HG02642 (cell line): ENCODE data around the gene TMC4.
"Not testable (repeated sequence)": the region's sequence is repeated elsewhere in the genome, so short reads cannot be mapped to it uniquely, and the experiment has no call there.

Experiments used
- ATAC-seq: cut with Tn5 transposase; IDR thresholded peaks from one replicate; pipeline ENCODE4 v1.9.1; 2021; ENCODE audit warnings: mild to moderate bottlenecking; ENCODE audit not compliant: unreplicated experiment, poor library complexity

TMC4 gene

DNA sequence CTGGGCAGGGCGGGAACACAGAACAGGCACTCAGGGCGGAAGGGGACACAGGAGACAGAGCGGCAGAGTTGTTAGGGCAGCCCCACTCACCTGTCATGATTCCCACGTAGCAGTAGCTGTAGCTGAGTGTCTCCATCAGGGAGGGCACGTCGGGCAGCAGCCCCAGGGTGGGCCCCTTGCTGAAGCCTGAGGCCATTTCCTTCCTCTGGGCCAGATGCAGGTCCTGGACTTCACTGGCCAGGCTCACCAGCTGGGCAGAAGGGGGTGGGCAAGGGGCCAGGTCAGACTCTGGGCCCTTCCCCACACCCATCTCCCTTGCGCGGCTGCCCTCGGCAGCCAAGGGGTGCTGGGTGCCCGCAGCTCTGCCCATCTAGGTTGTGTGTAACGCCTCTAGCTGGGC, 10.5 kb upstream of the TMC4 start:
- no peak for ATAC-seq

DNA sequence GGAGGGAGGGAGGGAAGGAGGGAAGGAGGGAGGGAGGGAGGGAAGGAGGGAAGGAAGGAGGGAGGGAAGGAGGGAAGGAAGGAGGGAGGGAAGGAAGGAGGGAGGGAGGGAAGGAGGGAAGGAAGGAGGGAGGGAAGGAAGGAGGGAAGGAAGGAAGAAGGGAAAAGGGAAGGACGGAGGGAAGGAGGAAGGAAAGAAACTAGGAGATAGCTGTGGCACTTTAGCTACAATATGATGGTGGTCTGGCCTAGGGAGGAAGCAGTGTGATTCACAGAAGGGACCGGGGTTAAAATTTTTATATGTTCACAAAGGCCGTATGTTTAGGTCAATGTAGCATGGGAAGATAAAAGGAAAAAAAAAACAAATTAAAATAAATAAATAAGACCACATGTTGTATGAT, 8.9 kb upstream of the TMC4 start:
- not testable (repeated sequence) for ATAC-seq

DNA sequence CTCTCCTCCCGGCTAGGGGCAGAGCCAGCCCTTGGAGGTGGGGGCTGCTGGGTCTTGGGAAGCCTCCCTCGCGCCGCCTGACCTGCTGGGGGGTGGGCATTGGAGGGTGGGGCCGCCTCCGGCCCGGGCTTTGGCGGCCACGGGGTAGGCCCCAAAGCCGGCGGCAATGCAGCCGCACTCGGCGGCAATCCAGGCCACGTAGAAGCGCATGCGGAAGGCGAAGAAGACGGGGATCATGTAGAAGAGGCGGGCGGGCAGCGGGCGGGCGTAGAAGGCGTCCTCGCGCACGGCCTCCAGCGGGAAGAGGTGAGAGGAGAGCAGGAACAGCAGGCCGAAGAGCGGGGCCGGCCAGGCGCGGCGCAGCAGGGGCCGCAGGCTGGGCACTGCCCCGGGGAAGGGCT, 7.7 kb upstream of the TMC4 start:
- ATAC-seq = no peak

DNA sequence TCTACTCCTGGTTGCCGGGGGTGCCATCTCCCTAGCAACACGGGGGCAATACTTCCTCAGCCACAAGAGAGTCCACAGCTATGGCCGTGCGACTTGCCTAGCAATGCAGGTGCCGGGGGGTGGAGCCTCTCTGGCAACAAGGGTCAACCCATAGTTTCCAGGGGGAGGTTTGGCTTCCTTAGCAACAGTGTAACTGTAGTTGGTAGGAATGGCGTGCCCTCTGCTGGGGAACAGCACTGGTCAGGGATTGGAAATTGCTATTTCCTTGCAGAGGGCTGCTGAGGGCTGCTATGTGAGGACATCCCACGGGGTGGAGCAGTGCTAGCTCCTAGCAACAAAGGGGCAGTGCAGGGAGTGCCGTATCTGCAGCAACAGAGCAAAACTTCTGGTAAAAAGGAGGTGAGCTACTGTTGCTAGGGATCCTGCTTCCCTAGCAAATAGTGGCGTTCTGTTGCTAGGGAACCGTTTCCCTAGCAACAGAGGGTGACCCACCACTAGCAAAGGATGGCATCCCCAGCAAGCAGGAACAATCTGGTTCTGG, 7.0 kb upstream of the TMC4 start:
- ATAC-seq = no peak

DNA sequence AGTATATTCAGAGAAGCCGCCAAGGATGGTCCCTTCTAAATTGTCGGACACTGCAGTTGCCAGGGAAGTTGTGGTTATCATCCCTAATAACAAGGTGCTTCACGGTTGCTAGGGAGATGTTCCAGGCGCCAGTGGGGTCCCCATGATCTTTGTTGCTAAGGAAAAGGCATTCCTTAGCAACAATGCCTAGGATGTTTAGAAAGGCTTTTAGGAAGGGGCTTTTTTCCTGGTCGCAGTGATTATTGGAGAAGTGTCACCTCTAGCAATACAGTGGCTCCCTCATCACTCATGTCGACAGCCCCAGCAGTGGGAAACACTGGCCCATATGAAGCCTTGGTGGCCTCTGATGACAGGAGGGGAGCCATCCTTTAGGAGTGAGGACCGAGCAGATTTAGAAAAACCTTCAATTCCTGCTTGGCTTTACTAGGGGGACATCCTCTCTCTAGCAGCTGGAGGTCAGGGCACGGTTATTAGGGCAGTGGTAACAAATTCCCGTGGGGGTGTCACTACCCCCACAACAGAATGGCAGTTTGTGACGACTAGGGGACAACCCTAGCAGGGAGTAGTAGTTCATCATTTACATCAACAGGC, 6.4 kb upstream of the TMC4 start:
- ATAC-seq = no peak

DNA sequence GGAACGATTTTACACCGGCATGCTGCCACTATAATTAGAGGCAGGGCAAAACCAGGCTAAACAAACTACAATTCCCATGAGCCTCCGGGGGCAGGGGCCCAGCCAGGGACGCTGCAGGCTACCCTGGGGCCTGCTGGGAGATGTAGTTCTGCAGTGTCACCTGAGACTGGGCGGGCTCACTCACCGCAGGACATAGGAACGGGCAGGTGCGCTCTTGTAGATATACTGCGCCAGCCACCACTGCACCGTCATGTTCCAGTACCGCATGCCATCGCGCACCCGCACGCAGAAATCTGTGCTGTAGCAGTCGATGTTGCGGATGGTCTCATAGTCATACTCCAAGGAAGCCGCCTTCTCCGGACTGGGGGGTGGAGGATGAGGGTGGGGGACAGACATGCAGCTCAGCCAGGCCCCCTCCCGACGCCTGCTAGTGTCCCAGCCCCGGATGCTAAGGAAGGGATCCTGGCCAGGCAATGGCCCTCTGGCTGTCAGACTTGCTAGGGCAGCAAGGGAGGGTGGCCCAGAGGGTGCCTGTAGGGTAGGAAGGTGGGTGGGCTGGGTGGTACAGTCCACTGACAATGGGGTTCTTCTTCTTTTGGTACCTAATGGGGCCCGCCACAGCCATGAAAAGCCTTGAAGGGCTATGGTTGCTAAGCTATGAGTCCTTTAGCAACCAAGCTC, 5.8 kb upstream of the TMC4 start:
- no peak for ATAC-seq

DNA sequence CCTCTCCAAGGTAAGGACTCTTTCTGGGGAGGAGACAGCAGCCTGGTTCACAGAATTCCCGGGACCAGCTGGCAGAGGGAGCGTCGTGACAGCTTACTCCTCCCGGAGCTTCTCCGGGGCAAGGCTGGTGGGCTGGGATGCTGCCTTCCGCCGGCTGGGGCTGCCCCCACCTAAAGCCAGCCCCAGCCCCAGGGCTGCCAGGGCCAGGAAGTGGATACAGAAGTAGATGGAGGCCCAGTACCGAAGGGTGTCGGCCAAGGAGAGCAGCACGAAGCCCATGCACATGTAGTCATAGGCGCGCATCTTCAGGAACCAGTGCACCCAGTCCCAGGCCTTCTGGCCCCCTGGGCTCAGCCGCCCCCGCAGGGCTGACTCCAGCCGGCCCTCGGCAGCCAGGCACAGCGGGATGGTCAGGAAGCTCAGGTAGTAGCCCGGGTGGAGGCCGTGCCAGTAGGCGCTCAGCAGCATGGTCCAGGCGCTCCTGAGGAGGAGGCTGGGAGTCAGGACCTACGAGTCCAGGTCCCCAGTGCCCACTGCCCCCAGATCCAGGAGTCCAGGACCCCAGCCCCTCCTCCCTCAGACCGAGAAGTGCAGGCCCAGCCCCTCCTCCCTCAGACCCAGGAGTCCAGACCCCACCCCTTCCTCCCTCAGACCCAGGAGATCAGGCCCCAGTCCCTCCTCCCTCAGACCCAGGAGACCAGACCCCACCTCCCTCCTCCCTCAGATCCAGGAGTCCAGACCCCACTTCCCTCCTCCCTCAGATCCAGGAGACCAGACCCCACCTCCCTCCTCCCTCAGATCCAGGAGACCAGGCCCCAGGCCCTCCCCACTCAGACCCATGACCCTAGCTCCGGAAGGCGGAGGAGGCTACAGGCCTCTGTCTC, 1.2 kb upstream of the TMC4 start:
- no peak for ATAC-seq

DNA sequence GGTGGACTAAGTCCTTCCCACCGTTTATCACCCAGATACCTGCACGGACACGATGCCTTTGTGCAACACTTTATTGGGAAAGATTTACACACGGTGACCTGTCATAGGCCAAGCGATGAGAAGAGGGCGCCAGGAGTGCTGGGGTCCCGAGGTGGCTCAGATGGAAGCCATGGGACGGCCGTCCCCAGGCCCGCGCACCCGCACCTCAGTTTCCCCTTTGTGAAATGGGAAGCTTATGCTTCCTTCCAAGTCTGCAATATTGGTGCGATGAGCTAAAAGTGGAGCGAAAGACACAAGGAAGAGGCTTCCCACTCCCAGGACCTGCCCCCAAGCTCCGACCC, 369 bp upstream of the TMC4 start:
- ATAC-seq = no peak

DNA sequence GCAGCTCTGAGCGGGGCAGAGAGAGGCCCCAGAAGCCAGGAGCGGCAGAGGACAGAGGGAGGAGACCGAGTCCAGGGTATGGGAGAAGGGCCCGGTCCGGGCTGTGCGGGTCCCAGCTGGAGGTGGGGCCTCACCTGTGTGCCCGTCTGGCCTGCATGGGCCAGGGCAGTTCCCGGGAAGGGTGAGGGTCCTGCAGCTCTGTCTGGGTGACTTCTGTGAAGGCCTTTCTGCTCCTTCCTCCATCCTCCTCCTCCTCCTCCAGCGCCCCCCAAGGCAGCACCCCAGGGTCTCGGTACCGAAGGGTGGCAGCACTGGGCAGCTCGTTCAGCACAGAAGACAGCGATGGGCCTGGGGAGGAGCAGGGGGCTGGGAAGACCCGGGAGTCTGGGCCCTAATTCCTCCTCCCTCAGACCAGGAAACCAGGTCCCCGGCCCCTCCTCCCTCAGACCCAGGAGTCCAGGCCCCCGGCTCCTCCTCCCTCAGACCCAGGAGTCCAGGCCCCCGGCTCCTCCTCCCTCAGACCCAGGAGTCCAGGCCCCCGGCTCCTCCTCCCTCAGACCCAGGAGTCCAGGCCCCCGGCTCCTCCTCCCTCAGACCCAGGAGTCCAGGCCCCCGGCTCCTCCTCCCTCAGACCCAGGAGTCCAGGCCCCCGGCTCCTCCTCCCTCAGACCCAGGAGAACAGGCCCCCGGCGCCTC, 1.1 kb downstream of the TMC4 start:
- ATAC-seq = not testable (repeated sequence)

DNA sequence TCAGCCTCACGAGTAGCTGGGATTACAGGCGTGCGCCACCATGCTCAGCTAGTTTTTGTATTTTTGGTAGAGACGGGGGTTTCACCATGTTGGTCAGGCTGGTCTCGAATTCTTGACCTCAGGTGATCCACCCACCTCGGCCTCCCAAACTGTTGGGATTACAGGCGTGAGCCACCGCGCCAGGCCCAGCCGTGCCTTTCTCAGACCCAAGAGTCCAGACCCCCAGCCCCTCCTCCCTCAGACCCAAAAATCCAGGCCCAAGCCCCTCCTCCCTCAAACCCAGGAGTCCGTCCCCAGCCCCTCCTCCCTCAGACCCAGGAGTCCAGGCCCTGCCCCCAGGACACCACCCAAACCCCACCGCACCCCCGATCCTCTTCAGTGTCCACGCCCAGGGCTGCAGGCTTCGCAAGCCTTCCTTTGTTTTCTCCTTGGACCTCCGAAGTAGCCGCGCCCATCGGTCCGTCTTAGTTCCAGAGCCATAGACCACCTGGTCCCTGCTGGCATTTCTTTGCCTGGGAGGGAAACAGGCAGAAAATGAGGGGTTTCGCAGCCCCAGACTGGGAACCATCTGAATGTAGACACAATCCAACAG, 3.7 kb downstream of the TMC4 start:
- ATAC-seq = no peak

DNA sequence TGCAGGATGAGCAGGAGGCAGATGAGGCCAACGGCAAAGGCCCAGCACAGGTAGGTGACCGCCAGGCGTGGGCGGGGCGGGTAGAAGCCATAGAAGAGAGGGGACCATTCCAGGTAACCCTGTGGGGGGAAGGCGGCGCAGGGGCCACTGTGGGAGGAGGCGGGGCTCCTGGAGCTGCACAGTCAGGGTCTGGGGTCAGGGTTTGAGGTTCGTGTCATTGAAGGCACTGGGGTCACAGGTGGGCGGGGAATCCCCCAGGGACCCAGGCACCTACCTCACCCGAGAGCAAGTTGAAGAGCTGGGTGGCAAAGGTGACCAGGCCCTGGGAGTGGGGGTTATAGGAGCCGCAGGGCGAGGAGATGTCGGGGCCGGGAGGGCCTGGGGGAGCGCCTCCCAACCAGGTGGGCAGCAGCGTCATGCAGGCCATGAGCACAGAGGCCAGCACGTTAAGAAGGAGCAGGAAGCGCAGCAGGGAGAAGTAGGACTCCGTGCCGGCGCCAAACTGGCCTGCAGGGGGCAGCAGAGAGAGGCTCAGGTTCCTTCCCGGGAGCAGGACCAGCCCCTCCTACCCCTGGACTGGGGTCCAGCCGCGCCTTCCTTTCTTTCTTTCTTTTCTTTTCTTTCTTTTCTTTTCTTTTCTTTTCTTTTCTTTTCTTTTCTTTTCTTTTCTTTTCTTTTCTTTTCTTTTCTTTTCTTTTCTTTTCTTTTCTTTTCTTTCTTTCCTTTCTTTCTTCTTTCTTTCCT, 4.6 kb downstream of the TMC4 start:
- peak; percentile 80 for ATAC-seq

DNA sequence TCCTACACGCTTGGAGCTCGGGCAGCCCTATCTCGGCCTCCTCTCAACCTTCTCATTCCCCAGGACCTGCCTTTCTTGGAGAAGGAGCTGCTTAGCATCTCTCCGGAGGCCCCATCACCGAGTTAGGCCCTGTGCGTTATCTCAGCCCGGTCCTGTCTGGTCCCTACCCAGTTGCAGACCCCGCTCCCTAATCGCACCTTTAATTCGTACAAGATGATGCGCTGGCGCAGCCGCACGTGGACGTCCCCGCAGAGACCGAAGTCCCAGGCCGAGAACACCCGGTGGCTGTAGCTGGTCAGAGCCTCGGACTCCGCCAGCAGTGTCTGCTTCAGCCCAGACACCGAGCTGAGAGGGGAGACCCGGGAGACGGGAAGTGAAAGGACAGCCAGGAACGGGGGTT, 7.7 kb downstream of the TMC4 start:
- ATAC-seq = no peak

DNA sequence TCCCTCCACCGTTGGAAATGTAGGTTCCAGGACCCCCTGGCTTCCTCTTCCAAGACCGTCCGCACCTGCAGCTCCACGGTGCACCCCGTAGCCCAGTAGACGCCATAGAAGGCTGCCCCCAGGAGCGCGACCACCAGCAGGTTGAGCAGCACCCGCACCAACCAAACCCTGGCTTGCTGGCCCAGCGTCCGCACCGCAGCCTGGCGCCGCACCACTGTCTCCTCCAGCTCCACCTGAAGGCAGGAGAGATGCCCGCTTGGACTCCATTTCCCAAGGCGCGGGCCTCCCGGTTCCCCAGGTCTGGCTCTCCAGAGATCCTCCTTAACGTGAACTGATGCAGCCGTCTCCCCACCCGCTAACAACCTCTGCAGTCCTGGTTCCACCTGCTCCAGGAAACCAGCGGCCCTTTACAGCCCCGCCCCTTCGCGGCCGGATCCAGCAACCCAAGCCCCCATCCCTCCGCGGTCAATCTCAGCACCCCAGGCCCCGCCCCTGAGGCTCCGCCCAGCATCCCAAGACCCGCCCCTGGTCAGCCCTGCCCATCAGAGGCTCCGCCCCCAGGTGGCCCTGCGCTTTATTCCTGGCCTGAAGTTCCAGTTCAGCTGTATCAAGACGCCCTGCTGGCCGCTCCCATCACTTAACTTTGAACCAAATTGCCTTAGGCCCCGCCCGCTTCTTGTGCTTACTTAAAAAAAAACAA, 8.4 kb downstream of the TMC4 start:
- no peak for ATAC-seq

DNA sequence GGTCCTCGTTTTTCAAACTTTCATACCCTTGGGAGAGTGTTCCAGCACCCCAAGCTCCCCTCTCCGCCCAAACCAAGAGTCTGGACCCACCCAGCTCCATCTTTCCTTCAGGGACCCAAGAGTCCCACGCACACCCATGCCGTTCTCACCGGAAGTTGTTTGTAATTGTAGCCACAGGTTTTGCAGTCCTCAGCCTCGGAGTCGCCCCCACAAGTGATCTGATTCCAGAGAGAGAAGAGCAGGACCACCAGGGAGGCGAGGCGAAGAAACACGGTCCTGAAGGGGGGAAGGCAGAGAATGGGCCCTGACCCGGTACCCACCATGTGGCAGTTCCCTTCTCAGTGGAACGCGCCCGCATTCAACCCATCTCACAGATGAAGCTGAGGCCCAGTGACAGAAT, 10.1 kb downstream of the TMC4 start:
- no peak for ATAC-seq

DNA sequence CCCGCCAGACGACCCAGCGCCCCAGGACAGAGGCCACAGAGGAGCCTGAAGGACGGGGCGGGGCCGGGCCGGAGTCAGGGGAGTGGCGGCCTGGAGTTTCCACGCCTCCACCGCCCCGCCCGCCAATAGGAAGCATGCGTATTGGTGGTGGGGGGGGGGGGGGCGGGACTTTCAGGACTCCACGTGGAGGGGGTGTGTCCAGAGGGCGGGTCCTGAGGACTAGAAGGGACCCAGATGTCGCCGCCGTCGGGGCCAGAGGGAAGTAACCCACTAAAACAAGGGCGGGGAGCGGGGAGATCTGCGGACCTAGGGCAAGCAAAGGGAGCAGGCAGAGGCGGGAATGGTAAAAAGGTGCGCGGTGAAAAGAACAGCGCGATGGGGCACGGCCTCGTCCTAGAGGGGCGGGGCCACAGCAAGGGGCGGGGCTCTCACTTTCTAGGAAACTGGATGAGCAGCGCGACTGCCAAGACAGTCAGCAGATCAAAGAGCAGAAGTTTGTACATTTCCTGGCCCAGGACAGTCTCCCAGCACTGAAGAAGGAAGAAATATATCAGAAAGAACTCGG, 10.6 kb downstream of the TMC4 start:
- ATAC-seq = no peak

DNA sequence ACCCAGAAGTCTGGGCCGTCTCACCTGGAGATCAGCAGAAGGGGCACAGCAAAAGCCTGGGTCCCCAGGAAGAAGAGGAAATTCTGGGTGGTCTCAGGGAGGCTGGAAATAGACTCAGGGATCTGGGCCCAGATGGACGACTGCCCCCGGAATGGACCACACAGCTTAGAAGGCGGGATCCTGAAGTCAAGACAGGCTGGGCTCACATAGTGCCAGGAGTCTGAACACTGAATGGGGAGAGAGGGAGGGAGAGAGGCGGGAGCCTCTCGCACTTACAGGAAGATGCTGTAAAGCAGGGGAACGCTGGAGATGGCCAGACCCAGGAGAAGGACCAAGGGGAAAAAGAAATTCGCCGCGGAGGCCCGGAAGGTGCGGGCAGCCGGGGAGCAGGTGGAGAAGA, 12.1 kb downstream of the TMC4 start:
- ATAC-seq = no peak

DNA sequence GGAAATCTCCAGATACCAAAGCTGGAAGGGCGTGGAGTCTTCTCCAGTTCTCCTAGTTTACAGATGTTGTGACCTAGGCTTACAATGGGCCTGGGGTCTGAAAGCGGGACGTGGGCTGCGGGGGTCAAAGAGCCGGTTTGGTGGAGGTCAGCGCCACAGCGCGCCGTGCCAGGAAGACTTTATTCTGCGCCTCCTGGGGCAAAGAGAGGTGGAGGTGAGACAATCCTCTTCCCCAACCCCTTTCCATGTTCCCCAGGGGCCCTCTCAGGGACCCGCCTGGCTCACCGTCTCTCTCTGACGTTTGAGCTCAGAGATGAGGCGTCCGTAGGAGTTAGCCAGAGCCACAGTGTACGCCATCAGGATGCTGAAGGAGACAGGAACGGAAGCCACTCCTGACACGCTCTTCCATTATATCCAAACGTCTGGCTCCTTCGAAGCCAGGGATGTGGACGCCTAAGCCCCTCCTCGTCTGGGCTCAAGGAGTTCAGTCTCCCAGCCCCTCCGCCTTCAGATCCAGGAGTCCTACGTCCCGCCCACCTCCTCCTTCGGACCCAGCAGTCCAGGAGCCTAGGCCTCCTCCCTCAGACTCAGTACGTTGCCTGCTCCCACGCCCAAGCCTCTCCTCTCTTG, 12.7 kb downstream of the TMC4 start:
- ATAC-seq = no peak
